CD4-positive, alpha-beta memory T cell (primary cell): Measurements from ENCODE around the gene TSSC4. TPM values are rescaled to one million over a fixed set of nuclear protein-coding genes. Genes with fewer than 3 reads are reported as not detected.

ENCODE experiments used
- CTCF ChIA-PET: fragments of 350-600 bp; sonication (Branson Sonifier 250); formaldehyde crosslinking; loops from one replicate; lab custom pipeline; 2021; ENCODE audit warnings: inconsistent platforms; ENCODE audit not compliant: partially characterized antibody; lab: Charles Lee
- POLR2A ChIA-PET: fragments of 350-600 bp; sonication (Branson Sonifier 250); formaldehyde crosslinking; loops from one replicate; lab custom pipeline; 2021; ENCODE audit not compliant: partially characterized antibody; lab: Charles Lee
- DNase-seq, 5 donors: peaks; one replicate each; pipeline versions ENCODE4 v3.0.0 to v3.0.0-alpha.2; 2020 to 2022; ENCODE audit warnings: mixed read lengths in 1 of 5
- H3K27ac ChIP-seq: one replicate; pipeline ENCODE4 v1.7.0; 2013; ENCODE audit warnings: low read depth, low read length
- H3K27me3 ChIP-seq: 2 replicates; pipeline ENCODE4 v1.7.0; 2013; ENCODE audit warnings: mild to moderate bottlenecking, low read length, moderate library complexity; ENCODE audit not compliant: insufficient read depth
- H3K36me3 ChIP-seq: 2 replicates; pipeline ENCODE4 v1.7.0; 2013; ENCODE audit warnings: mild to moderate bottlenecking, low read length, moderate library complexity; ENCODE audit not compliant: insufficient read depth
- H3K4me1 ChIP-seq: 2 replicates; pipeline ENCODE4 v1.7.0; 2013; ENCODE audit warnings: mild to moderate bottlenecking, low read length, moderate library complexity; ENCODE audit not compliant: insufficient read depth
- H3K4me3 ChIP-seq, 2 donors: one replicate each; pipeline ENCODE4 v1.7.0; 2013; ENCODE audit warnings: low read length in 2 of 2, mild to moderate bottlenecking in 1 of 2
- H3K9me3 ChIP-seq, 2 donors: one replicate each; pipeline ENCODE4 v1.7.0; 2013; ENCODE audit warnings: low read length in 2 of 2, control low read depth in 1 of 2; ENCODE audit not compliant: control insufficient read depth in 1 of 2
- H3K27ac Mint-ChIP-seq, 7 donors: one replicate each; pipeline ENCODE4 v1.8.0; 2020 to 2021; ENCODE audit warnings: mixed read lengths in 7 of 7, mild to moderate bottlenecking in 6 of 7, inconsistent platforms in 3 of 7, moderate library complexity in 3 of 7
- H3K27me3 Mint-ChIP-seq, 2 donors: one replicate each; pipeline ENCODE4 v1.8.0; 2020 to 2021; ENCODE audit warnings: mixed read lengths in 2 of 2
- H3K36me3 Mint-ChIP-seq, 2 donors: one replicate each; pipeline ENCODE4 v1.8.0; 2020 to 2021; ENCODE audit warnings: mixed read lengths in 2 of 2, inconsistent platforms in 1 of 2, mild to moderate bottlenecking in 1 of 2
- H3K4me1 Mint-ChIP-seq, 4 donors: one replicate each; pipeline ENCODE4 v1.8.0; 2020 to 2021; ENCODE audit warnings: mixed read lengths in 4 of 4, mild to moderate bottlenecking in 1 of 4
- H3K4me3 Mint-ChIP-seq, 8 donors: one replicate each; pipeline ENCODE4 v1.8.0; 2020 to 2021; ENCODE audit warnings: mixed read lengths in 8 of 8, mild to moderate bottlenecking in 7 of 8, moderate library complexity in 6 of 8, inconsistent platforms in 3 of 8
- H3K9me3 Mint-ChIP-seq, 8 donors: one replicate each; pipeline ENCODE4 v1.8.0; 2020 to 2021; ENCODE audit warnings: mixed read lengths in 8 of 8, mild to moderate bottlenecking in 5 of 8, inconsistent platforms in 3 of 8, moderate library complexity in 1 of 8
- intact Hi-C: fragments of 100-400 bp; cut with micrococcal nuclease; formaldehyde crosslinking; loops from one replicate; pipeline ENCODE4 v1.15.1; 2023
- polyA plus RNA-seq, 2 donors: library from polyadenylated mRNA; unstranded; fragments of 300-500 nt; fragmentation: Illumina TruSeq; gene quantifications; one replicate each; pipeline ENCODE4 v1.2.3, GENCODE V29; 2021
- total RNA-seq, 2 experiments: library from RNA; stranded (reverse); gene quantifications; one replicate each; pipeline ENCODE4 v1.2.3, GENCODE V29; 2021

TSSC4 gene
- total and polyA plus RNA-seq, 4 experiments from 2014 or later: 54.6 to 79.8 (median 62.2) TPM

GRCh38 chr11:2365571-2366210 is 34.9 kb upstream of the TSSC4 start:
- POLR2A ChIA-PET: no interaction called here

GRCh38 chr11:2366276-2366675 is 34.3 kb upstream of the TSSC4 start:
- H3K27ac ChIP-seq: no peak overlapping the region
- H3K27me3 Mint-ChIP-seq: no peaks in the 10 kb centered on the region
- H3K9me3 Mint-ChIP-seq: no peaks in the 10 kb centered on the region
- DNase-seq: no peak
- no peak overlapping the region for H3K27ac Mint-ChIP-seq
- intact Hi-C loops: no loop called here
- H3K36me3 ChIP-seq: no peaks in the 10 kb centered on the region
- ChIA-PET POLR2A (no interaction called here), CTCF (no interaction called here)
- no peaks in the 10 kb centered on the region for H3K9me3 ChIP-seq
- H3K4me3 ChIP-seq: no peak overlapping the region
- H3K4me1 ChIP-seq: no peaks in the 10 kb centered on the region
- no peaks in the 10 kb centered on the region for H3K27me3 ChIP-seq
- H3K4me3 Mint-ChIP-seq: no peak overlapping the region
- no peaks in the 10 kb centered on the region for H3K4me1 Mint-ChIP-seq
- no peaks in the 10 kb centered on the region for H3K36me3 Mint-ChIP-seq

More at GRCh38 chr11:2365571-2366210, 34.9 kb upstream of the TSSC4 start:
- intact Hi-C loops: no loop called here
- no peak for DNase-seq
- CTCF ChIA-PET: no interaction called here
- H3K4me1 Mint-ChIP-seq: no peaks in the 10 kb centered on the region
- no peak overlapping the region for H3K4me3 ChIP-seq
- no peaks in the 10 kb centered on the region for H3K4me1 ChIP-seq
- no peaks in the 10 kb centered on the region for H3K27me3 Mint-ChIP-seq
- H3K27me3 ChIP-seq: no peaks in the 10 kb centered on the region
- H3K9me3 Mint-ChIP-seq: no peaks in the 10 kb centered on the region
- H3K27ac Mint-ChIP-seq: no peak overlapping the region
- no peaks in the 10 kb centered on the region for H3K36me3 Mint-ChIP-seq
- H3K9me3 ChIP-seq: no peaks in the 10 kb centered on the region
- no peak overlapping the region for H3K4me3 Mint-ChIP-seq
- H3K27ac ChIP-seq: no peak overlapping the region
- no peaks in the 10 kb centered on the region for H3K36me3 ChIP-seq

- POLR2A ChIA-PET: interaction anchor here (0.7 to 1.1 kb wide), 2 partner anchors 10 to 180 kb away, joined by 3 to 6 read pairs; partner anchors contain the start of gene CD81
- Mint-ChIP-seq H3K27me3 (no peaks in the 10 kb centered on the region), H3K27ac (no peak overlapping the region)
These were observed 33.8 kb upstream of the TSSC4 start for GRCh38 chr11:2366733-2367132.

GRCh38 chr11:2367266-2368160 is 33.0 kb upstream of the TSSC4 start:
- no peaks in the 10 kb centered on the region for H3K9me3 Mint-ChIP-seq
- POLR2A ChIA-PET: interaction anchor here (0.7 to 1.1 kb wide), 3 partner anchors 9 to 179 kb away, joined by 3 to 6 read pairs (median 3); partner anchors contain the start of gene CD81
- H3K27me3 Mint-ChIP-seq: no peaks in the 10 kb centered on the region
- no peak overlapping the region for H3K27ac Mint-ChIP-seq
- no peak overlapping the region for H3K27ac ChIP-seq
- no peaks in the 10 kb centered on the region for H3K4me1 ChIP-seq
- no peaks in the 10 kb centered on the region for H3K36me3 ChIP-seq
- no peak overlapping the region for H3K4me3 ChIP-seq
- no peaks in the 10 kb centered on the region for H3K9me3 ChIP-seq
- H3K4me1 Mint-ChIP-seq: no peaks in the 10 kb centered on the region
- no peaks in the 10 kb centered on the region for H3K27me3 ChIP-seq
- no peaks in the 10 kb centered on the region for H3K36me3 Mint-ChIP-seq
- intact Hi-C loops: no loop called here
- H3K4me3 Mint-ChIP-seq: no peak overlapping the region
- DNase-seq: no peak
- CTCF ChIA-PET: interaction anchor here (1.2 kb wide), 1 partner anchor 63 kb away, joined by 3 read pairs; no protein-coding TSS in a partner anchor

More at GRCh38 chr11:2366733-2367132, 33.8 kb upstream of the TSSC4 start:
- Mint-ChIP-seq H3K36me3 (no peaks in the 10 kb centered on the region), H3K4me1 (no peaks in the 10 kb centered on the region), H3K9me3 (no peaks in the 10 kb centered on the region), H3K4me3 (no peak overlapping the region)
- CTCF ChIA-PET: interaction anchor here (1.2 kb wide), 1 partner anchor 62 kb away, joined by 3 read pairs; no protein-coding TSS in a partner anchor
- Histone ChIP-seq H3K4me1 (no peaks in the 10 kb centered on the region), H3K27me3 (no peaks in the 10 kb centered on the region), H3K4me3 (no peak overlapping the region), H3K9me3 (no peaks in the 10 kb centered on the region), H3K36me3 (no peaks in the 10 kb centered on the region), H3K27ac (no peak overlapping the region)
- intact Hi-C loops: no loop called here
- no peak for DNase-seq

- no peaks in the 10 kb centered on the region for H3K27me3 ChIP-seq
- Mint-ChIP-seq H3K9me3 (no peaks in the 10 kb centered on the region), H3K27me3 (no peaks in the 10 kb centered on the region), H3K4me3 (no peak overlapping the region), H3K36me3 (no peaks in the 10 kb centered on the region), H3K27ac (no peak overlapping the region), H3K4me1 (no peaks in the 10 kb centered on the region)
- no peak overlapping the region for H3K4me3 ChIP-seq
- ChIA-PET CTCF (no interaction called here), POLR2A (no interaction called here)
- no peaks in the 10 kb centered on the region for H3K36me3 ChIP-seq
- DNase-seq: no peak
- H3K9me3 ChIP-seq: no peaks in the 10 kb centered on the region
- intact Hi-C loops: no loop called here
- H3K27ac ChIP-seq: no peak overlapping the region
- no peaks in the 10 kb centered on the region for H3K4me1 ChIP-seq
These were observed 32.2 kb upstream of the TSSC4 start for GRCh38 chr11:2368178-2368850.

GRCh38 chr11:2368851-2369180 is 31.7 kb upstream of the TSSC4 start:
- H3K4me3 Mint-ChIP-seq: no peak overlapping the region
- no peaks in the 10 kb centered on the region for H3K9me3 ChIP-seq
- H3K4me3 ChIP-seq: no peak overlapping the region
- intact Hi-C loops: no loop called here
- no peaks in the 10 kb centered on the region for H3K27me3 ChIP-seq
- no peaks in the 10 kb centered on the region for H3K36me3 Mint-ChIP-seq
- no peak overlapping the region for H3K27ac Mint-ChIP-seq
- POLR2A ChIA-PET: no interaction called here
- H3K4me1 ChIP-seq: no peaks in the 10 kb centered on the region
- no peak for DNase-seq
- no peaks in the 10 kb centered on the region for H3K36me3 ChIP-seq
- no peak overlapping the region for H3K27ac ChIP-seq
- CTCF ChIA-PET: no interaction called here
- no peaks in the 10 kb centered on the region for H3K4me1 Mint-ChIP-seq
- no peaks in the 10 kb centered on the region for H3K9me3 Mint-ChIP-seq
- no peaks in the 10 kb centered on the region for H3K27me3 Mint-ChIP-seq

- Histone ChIP-seq H3K27me3 (no peaks in the 10 kb centered on the region), H3K27ac (no peak overlapping the region), H3K9me3 (no peaks in the 10 kb centered on the region), H3K4me1 (no peaks in the 10 kb centered on the region), H3K4me3 (no peak overlapping the region), H3K36me3 (no peaks in the 10 kb centered on the region)
- ChIA-PET POLR2A (no interaction called here), CTCF (no interaction called here)
- Mint-ChIP-seq H3K36me3 (no peaks in the 10 kb centered on the region), H3K27ac (peak overlapping the region in 1 of 7 donors; percentile 3), H3K27me3 (no peaks in the 10 kb centered on the region), H3K4me3 (no peak overlapping the region), H3K4me1 (no peaks in the 10 kb centered on the region), H3K9me3 (no peaks in the 10 kb centered on the region)
- DNase-seq: no peak
- intact Hi-C loops: no loop called here
These were observed 31.2 kb upstream of the TSSC4 start for GRCh38 chr11:2369320-2369719.
